Midbrain (tissue), 1 donor: Measurements from ENCODE around the gene EPHA2.
"Not testable (repeated sequence)": the region's sequence is repeated elsewhere in the genome, so short reads cannot be mapped to it uniquely, and the experiment has no call there.

ENCODE experiments used
- DNase-seq: peaks from one replicate; lab custom pipeline; 2025; lab: John Stamatoyannopoulos, UW

The EPHA2 gene

GRCh38 chr1:16155537-16156410 lies at the start of gene EPHA2:
Gene EPHA2 (minus strand): TSS chr1:16156069. CDS start chr1:16155932, 137 bp downstream.
- DNase-seq = peak; percentile 36

DNA sequence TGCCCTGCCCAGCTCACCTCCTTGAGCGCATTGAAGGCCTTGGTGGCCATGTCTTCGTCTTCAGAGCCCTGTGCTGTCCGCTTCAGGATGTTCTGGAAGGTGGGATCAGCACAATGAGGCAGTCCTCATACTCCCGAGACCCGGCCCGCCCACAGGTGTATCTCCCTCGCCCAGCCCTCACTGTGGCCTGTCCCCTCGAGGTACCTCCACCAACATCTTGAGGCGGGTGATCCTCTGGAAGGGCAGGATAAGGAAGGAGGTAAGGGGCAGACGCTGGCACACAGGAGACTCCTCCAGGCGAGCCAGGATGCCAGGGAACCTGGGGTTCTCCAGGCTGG lies 49.4 kb upstream of the EPHA2 start:
- DNase-seq = no peak

DNA sequence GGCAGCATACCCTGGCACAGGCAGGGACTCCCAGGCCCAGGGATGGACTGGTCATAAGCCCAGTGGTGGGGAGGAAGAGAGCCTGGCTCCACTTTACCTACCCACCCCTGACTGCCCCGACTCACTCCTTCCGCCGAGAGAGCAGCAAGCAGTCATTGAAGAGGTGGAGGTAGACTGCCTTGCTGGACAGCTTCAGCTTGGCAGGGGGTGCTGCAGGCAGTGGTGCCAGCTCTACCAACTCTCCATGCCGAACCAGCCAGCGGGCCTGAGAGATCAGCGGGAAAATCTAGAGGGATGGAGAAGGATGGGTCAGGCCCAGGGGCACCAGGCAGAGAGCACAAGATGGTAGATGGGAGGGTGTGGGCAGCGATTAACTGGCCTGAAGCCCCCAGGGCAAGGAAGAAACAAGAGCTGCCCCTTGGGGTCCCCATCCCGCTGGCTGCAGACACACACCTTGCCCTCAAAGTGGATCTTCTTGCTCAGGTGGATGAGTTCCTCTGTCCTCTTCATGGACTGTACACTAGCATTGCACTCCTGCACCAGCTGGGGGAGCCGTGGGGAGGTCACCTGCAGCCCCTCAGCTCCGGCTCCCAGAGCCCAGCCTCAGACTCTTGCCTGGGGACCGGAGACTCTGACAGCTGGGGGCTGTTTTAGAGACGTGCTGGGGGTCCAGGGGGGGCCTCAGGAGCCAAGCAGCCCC lies 48.9 kb upstream of the EPHA2 start:
- DNase-seq = no peak

DNA sequence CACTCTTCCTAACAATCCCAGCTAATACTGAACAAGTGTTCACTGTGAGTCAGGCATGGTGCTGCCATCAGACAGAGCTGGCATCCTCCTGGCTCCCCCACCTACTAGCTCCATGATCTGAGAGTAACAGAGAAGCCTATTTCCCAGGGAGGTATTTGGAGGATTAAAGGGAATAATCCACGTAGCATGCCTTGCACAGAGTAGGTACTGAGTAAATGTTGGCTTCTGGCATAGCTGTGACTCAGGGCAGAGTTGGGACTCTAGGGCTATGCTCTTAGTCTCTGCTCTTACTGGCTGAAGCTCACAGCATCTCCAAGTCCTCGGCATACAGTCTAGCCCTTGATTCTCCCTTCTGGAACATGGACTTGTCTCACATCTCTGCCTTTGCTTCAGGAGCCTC lies 48.3 kb upstream of the EPHA2 start:
- DNase-seq = no peak

GRCh38 chr1:16203550-16203949 lies 47.7 kb upstream of the EPHA2 start:
- no peak for DNase-seq

DNA sequence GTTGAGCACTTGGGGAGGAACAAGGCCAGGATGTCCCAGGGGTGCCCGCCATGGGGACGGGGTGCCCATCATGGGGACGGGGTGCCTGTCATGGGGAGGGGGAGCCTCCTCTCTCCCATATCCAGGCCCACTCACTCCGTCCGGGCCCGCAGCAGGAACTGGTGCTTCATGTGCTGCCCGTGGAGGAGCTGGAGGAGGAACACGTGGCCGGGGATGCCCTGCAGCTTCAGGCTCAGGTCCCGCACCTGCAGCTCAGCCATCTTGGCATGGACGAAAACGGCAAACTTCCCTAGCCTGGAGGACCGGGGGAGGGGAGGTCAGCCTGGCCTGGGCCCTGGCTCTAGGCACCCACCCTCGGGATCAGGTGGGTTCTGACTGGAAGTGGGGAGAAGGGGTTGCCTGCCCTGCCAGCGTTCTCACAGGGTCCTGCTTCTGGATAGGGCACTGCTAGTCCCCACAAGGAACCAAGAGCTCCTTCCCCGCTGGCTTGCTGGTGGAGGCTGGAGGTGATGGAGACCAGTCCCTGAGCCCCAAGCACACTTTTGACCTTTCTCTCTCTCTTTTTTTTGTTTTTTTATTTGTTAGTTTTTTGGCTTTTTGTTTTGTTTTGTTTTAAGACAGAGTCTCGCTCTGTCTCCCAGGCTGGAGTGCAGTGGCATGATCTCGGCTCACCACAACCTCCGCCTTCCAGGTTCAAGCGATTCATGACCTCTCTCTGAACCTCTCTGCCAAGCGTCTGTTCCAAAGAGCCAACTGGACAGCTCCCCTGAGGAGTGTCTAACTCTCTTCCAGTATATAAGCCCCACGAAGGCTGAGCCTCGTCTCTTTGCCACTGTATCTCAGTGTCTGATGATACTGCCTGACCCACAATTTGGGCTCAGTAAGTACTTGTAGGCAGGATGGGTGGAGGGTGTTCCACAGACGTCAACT lies 46.7 kb upstream of the EPHA2 start:
- no peak for DNase-seq

DNA sequence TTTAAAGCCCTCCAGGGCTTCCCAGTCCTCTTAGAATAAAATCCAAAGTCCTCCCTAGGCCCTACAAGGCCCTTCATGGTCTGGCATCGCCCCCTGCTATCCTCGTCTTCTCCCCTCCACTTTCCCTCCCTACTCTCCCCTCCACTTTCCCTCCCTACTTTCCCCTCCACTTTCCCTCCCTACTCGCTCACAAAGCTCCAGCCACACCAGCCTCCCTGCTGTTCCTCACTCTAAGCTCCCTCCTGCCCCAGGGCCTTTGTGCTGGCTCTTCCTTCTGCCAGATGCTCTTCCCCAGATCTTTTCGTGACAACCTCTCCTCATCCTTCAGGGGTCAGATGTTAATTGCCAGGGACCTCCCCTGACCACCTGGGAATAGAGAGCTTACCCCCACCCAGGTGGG lies 43.8 kb upstream of the EPHA2 start:
- no peak for DNase-seq

DNA sequence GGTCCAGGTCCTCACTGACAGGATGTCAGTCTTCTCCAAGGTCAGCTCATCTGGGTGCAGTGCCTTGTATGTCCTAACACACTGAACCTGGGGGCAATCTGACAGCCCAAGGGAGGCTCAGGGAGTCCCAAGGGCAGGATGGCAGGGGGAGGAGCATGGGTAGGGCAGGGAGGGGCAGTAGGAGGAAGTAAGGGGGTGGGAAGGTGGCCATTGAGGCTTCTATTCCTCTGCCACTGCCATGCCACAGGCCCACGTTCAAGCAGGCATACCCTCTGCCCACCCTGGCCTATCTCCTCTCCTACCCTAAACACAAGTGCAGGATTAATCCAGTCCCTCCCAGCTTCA lies 43.3 kb upstream of the EPHA2 start:
- no peak for DNase-seq

DNA sequence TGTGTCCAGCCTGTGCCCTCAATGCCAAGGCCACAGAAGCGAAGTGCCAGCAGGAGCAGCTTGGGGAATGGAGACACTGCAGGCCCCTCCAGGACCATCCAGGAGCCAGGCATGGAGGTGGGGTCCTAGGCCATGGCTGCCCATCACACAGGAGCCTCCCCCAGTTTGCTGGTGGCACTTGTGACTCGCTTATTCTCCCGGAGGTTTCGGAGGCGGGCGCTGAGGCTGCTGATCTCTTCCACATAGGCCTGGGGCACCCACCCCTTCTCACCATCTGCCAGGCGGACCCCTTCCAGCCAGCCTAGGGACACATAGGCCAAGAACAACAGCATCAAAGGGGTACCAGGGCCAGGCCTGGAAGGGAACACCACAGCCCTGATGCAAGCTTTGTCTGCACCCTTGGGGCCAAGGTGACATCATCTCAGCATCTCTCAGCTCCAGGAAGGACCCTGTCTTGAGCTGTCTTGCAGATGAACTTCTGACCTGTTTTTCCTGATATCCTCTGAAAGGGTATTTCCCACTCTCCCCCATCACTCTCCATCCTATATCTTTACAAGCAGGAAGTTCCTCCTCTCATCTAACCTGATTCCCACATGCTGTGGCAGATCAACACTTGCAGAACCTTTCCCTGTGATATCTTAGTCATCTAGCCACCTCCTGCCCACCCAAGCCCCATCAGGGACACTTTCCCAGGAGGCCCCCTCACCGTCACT lies 42.7 kb upstream of the EPHA2 start:
- no peak for DNase-seq

GRCh38 chr1:16196874-16197273 lies 41.0 kb upstream of the EPHA2 start:
- no peak for DNase-seq

- not testable (repeated sequence) for DNase-seq
Measured at GRCh38 chr1:16196139-16196538, 40.3 kb upstream of the EPHA2 start.

GRCh38 chr1:16195518-16195905 lies 39.6 kb upstream of the EPHA2 start:
- no peak for DNase-seq

- DNase-seq = no peak
Measured at GRCh38 chr1:16191916-16192546, 36.2 kb upstream of the EPHA2 start.

DNA sequence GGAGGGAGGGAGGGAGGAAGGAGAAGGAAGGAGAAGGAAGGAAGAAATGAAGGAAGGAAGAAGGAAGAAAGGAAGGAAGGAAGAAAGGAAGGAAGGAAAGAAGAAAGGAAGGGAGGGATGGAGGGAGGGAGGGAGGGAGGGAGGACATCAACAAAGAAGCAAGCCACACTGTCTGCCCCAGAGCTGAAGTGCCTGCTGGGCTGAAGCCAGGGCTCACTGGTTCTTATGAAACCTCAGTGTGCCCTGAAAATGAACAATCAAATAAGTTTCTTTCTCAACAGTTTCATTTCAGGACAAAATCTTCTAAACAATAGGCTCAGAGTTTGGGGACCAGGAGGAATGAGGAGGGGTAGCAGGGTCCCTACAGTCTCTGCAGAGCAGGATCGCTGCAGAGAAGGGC lies 35.4 kb upstream of the EPHA2 start:
- no peak for DNase-seq

- peak; percentile 74 for DNase-seq
Measured at GRCh38 chr1:16189921-16190621, 34.2 kb upstream of the EPHA2 start.

- no peak for DNase-seq
Measured at GRCh38 chr1:16189003-16189402, 33.1 kb upstream of the EPHA2 start.

DNA sequence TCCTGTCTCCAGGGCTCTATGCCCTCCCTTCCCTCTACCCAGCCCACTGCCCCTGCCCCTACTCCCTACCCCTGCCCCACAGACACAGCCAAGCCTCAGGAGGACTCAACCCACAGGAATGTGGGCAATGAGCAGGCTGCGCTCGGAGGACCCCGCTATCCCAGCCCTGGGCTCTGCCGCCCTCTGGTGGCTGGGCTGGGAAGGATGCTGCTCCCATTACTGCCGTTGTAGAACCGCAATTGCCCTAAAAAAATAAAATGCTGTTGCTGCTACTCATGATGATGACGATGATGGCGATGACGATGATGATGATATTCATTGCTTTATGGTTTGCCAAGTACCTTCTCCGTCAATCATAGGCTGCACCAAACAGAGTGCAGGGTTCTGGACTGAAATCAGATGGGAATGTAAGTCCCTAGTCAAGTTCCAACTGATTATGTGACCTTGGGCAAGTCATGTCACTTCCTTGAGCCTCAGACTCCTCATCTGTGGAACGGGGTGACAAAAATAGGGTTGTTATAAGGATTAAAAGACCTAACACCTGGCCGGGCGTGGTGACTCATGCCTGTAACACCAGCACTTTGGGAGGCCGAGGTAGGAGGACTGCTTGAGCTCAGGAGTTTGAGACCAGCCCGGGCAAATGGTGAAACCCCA lies 32.0 kb upstream of the EPHA2 start:
- DNase-seq = peak; percentile 79

GRCh38 chr1:16186655-16187235 lies 30.9 kb upstream of the EPHA2 start:
- no peak for DNase-seq

- no peak for DNase-seq
Measured at GRCh38 chr1:16184557-16185303, 28.9 kb upstream of the EPHA2 start.
